ENCODE measurements around the gene BBS7. TPM values are rescaled to one million over a fixed set of nuclear protein-coding genes. Genes with fewer than 3 reads are reported as not detected.

BBS7 gene
- total RNA-seq, 2 donors from 2014 or later, result 4.9 to 5.5 TPM

DNA sequence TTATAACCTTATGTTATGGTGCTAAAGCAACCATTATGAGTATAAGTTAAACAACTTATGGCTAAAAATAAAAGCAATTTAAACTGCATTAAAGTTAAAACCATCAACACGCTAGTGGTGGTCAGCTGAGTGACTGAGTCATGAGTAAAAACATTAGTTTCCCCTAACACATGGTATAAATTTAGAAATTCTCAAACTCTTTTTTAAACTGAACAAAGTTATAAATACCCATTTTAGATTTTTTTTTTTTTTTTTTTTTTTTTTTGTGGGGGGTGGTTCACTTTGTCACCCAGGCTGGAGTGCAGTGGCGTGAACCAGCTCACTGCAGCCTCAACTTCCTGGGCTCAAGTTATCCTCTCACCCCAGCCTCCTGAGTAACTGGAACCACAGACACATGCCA, 5.4 kb upstream of the BBS7 start:
- no peak overlapping the region for H3K4me3 ChIP-seq

DNA sequence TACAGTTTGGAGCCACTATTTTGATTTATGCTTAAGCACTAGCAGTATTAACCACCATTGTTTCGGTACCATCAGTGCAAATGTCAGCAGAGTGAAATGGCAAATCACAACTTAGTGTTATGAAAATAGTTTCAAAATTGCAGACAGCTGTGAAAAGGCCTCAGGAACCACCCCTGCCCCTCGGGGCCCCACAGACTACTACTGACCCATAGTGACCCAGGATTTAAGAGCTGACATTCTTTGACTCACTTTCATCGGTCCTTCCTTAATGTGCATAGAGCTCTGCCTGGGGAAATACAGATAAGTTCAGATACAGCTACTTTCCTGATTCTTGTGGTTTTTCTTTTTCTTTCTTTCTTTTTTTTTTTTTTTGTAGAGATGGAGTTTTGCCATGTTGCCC, 3.3 kb upstream of the BBS7 start:
- Histone ChIP-seq H3K27ac (no peak overlapping the region), H3K4me1 (peaks cover 0 to 13% of the 10 kb centered on the region in 2 donors), H3K27me3 (no peaks in the 10 kb centered on the region), H3K9me3 (no peaks in the 10 kb centered on the region), H3K4me3 (no peak overlapping the region), H3K36me3 (no peaks in the 10 kb centered on the region)
- no peak for DNase-seq (ENCODE audit: low spot score)
- TF ChIP-seq, protein P1, sequence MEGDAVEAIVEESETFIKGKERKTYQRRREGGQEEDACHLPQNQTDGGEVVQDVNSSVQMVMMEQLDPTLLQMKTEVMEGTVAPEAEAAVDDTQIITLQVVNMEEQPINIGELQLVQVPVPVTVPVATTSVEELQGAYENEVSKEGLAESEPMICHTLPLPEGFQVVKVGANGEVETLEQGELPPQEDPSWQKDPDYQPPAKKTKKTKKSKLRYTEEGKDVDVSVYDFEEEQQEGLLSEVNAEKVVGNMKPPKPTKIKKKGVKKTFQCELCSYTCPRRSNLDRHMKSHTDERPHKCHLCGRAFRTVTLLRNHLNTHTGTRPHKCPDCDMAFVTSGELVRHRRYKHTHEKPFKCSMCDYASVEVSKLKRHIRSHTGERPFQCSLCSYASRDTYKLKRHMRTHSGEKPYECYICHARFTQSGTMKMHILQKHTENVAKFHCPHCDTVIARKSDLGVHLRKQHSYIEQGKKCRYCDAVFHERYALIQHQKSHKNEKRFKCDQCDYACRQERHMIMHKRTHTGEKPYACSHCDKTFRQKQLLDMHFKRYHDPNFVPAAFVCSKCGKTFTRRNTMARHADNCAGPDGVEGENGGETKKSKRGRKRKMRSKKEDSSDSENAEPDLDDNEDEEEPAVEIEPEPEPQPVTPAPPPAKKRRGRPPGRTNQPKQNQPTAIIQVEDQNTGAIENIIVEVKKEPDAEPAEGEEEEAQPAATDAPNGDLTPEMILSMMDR (IDR thresholded peaks at IDR 0.05), result no peak

More for the DNA sequence above, 5.4 kb upstream of the BBS7 start:
- H3K27me3 ChIP-seq, result no peaks in the 10 kb centered on the region
- no peaks in the 10 kb centered on the region for H3K9me3 ChIP-seq
- TF ChIP-seq, protein P1 (IDR thresholded peaks at IDR 0.05), result no peak
- H3K27ac ChIP-seq, result no peak overlapping the region
- H3K36me3 ChIP-seq, result no peaks in the 10 kb centered on the region
- no peak for DNase-seq (ENCODE audit: low spot score)
- H3K4me1 ChIP-seq, result peaks cover 0 to 3% of the 10 kb centered on the region in 2 donors

DNA sequence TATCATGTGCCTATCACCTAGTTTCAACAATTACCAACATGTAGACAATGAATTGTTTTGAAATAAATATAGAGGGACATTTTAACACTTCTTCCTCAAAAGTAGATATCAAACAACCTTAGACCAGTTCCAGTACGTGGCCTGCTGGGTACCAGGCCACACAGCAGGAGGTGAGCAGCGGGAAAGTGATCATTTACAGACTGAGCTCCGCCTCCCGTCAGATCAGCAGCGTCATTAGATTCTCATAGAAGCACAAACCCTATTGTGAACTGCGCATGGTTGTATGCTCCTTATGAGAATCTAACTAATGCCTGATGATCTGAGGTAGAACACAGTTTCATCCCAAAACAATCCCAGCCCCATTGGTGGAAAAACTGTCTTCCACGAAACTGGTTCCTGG, 6.5 kb downstream of the BBS7 start:
- TF ChIP-seq, protein P1 (IDR thresholded peaks at IDR 0.05), result no peak
- no peaks in the 10 kb centered on the region for H3K36me3 ChIP-seq
- no peak overlapping the region for H3K27ac ChIP-seq
- H3K4me3 ChIP-seq, result no peak overlapping the region
- DNase-seq (ENCODE audit: low spot score), result no peak
- no peaks in the 10 kb centered on the region for H3K27me3 ChIP-seq
- H3K9me3 ChIP-seq, result peaks cover 0 to 6% of the 10 kb centered on the region in 2 donors
- peaks cover 0 to under 1% of the 10 kb centered on the region in 2 donors for H3K4me1 ChIP-seq

DNA sequence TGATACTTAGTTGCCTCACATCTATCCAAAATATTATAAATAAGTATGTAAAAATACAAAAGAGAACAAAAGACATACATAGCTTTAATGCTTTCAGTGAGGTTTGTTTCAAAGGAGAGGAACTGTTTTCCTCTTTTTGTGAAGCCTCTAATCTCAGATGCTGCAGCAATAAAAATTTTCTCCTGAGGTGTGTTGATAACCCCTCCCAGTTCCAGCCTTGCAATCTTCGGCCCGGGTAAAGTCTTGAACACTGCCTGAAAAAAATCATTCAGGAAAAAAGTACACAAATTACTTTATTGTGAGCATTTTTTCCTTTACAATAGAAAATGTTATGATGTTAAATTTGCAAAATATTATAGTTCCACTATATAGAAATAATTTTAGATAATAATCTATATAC, 8.8 kb downstream of the BBS7 start:
- Histone ChIP-seq H3K4me1 (no peaks in the 10 kb centered on the region), H3K4me3 (no peak overlapping the region), H3K36me3 (no peaks in the 10 kb centered on the region), H3K27ac (no peak overlapping the region), H3K27me3 (no peaks in the 10 kb centered on the region), H3K9me3 (no peaks in the 10 kb centered on the region)
- no peak for DNase-seq (ENCODE audit: low spot score)
- TF ChIP-seq, protein P1 (IDR thresholded peaks at IDR 0.05), result no peak

DNA sequence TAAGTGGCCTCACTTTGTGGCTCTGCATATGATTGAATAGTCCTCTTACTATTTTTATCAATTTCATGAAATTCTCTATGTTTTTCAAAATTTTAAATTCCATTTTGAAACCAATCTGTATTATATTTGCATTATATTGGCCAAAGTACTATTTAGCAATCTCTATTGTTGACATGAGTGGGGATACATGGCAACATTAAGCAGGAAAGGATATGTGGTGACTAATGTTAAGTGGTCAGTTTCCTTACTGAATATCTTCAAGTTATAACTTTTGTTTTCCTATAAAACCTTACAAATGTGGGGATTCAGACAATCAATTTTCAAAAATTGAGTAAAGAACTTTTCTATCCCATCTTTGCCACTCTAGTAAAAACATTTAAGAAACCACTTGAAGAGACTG, 10.2 kb downstream of the BBS7 start:
- Histone ChIP-seq H3K9me3 (no peaks in the 10 kb centered on the region), H3K4me3 (no peak overlapping the region), H3K27ac (no peak overlapping the region), H3K27me3 (no peaks in the 10 kb centered on the region), H3K4me1 (no peaks in the 10 kb centered on the region), H3K36me3 (peaks cover 3% of the 10 kb centered on the region)
- DNase-seq (ENCODE audit: low spot score), result no peak
- TF ChIP-seq, protein P1 (IDR thresholded peaks at IDR 0.05), result no peak

DNA sequence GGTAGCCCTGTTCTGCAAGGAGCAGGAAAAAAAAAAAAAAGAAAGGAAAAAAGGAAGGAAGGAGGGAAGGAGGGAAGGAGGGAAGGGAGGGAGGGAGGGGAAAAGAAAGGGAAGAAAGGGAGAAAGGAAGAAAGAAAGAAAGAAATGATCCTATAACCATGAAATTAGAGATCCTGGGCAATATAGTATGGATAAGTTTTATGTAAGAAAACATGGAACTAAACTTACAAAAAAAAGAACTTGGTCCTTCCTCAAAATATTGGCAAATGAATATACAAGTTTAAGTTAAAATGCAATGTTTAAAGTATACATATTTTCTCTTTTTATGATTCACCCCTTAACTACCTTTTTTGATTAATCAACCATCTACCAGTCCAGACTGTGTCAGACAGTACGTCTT, 18.9 kb downstream of the BBS7 start:
- no peak overlapping the region for H3K27ac ChIP-seq
- H3K27me3 ChIP-seq, result no peaks in the 10 kb centered on the region
- no peaks in the 10 kb centered on the region for H3K9me3 ChIP-seq
- no peak overlapping the region for H3K4me3 ChIP-seq
- DNase-seq (ENCODE audit: low spot score), result no peak
- no peaks in the 10 kb centered on the region for H3K4me1 ChIP-seq
- TF ChIP-seq, protein P1 (IDR thresholded peaks at IDR 0.05), result no peak
- H3K36me3 ChIP-seq, result peaks cover 26% of the 10 kb centered on the region

Measured in right atrium auricular region (tissue), 2 donors.